HL-60 (cell line): ENCODE data around the gene CHRDL1.

Source experiments
- DNase-seq, 2 experiments: peaks; one replicate each; pipeline ENCODE4 v3.0.0-alpha.2; 2010 to 2020; ENCODE audit warnings: low read depth in 1 of 2, low spot score in 1 of 2
- H3K27ac ChIP-seq: fragments of 250-450 bp; sonication (Bioruptor Pico); replicated peaks from 2 replicates; pipeline ENCODE4 v1.5.1; 2020; ENCODE audit warnings: mild to moderate bottlenecking, moderate library complexity
- H3K27me3 ChIP-seq: fragments of 250-450 bp; sonication (Bioruptor Pico); 2 replicates; pipeline ENCODE4 v1.5.1; 2021; ENCODE audit warnings: mild to moderate bottlenecking, moderate library complexity; ENCODE audit not compliant: insufficient read depth, poor library complexity, severe bottlenecking
- H3K4me3 ChIP-seq: replicated peaks from 2 replicates; pipeline ENCODE4 v1.5.1; 2011; ENCODE audit warnings: mild to moderate bottlenecking, control low read depth, low read length; ENCODE audit not compliant: insufficient read depth
- GABPA ChIP-seq: IDR thresholded peaks from 2 replicates; pipeline ENCODE4 v1.6.1; 2012; ENCODE audit warnings: low read depth
- POLR2AphosphoS5 ChIP-seq: IDR thresholded peaks from 2 replicates; pipeline ENCODE4 v1.6.1; 2012; ENCODE audit warnings: low read depth
- SPI1 ChIP-seq: IDR thresholded peaks from 2 replicates; pipeline ENCODE4 v1.6.1; 2012; ENCODE audit warnings: low read depth, mild to moderate bottlenecking, borderline replicate concordance
- TF ChIP-seq, protein P1 (sequence below): IDR thresholded peaks from 2 replicates; pipeline ENCODE4 v1.6.1; 2012; ENCODE audit warnings: low read depth; ENCODE audit not compliant: insufficient replicate concordance
- TF ChIP-seq, protein P2 (sequence below): IDR thresholded peaks from one replicate; pipeline ENCODE4 v1.5.1; 2011; ENCODE audit warnings: low read length, control low read depth, inconsistent platforms; ENCODE audit not compliant: insufficient read depth

The CHRDL1 gene

DNA sequence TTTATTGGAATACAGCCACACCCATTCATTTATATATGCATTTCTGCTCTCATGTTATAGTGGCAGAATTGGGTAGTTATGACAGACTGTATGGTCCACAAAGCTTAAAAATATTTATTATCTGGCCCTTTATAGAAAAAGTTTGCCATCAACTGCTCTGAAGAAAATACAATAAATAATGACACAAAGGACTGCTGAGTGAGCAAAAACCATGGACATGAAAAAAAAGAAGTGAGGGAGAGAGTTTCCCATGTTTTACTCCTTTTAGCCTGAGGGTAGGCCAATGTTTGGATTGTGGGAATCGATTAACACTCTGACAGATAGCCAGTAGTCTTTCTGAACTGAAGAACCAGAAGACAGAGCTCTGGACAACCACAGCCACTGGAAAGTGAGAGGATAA, 149.2 kb downstream of the CHRDL1 start:
- no peak for DNase-seq
- Histone ChIP-seq H3K27ac (no peak overlapping the region), H3K4me3 (no peak overlapping the region), H3K27me3 (no peaks in the 10 kb centered on the region)
- TF ChIP-seq POLR2AphosphoS5, result no peak
- TF ChIP-seq, protein P1, sequence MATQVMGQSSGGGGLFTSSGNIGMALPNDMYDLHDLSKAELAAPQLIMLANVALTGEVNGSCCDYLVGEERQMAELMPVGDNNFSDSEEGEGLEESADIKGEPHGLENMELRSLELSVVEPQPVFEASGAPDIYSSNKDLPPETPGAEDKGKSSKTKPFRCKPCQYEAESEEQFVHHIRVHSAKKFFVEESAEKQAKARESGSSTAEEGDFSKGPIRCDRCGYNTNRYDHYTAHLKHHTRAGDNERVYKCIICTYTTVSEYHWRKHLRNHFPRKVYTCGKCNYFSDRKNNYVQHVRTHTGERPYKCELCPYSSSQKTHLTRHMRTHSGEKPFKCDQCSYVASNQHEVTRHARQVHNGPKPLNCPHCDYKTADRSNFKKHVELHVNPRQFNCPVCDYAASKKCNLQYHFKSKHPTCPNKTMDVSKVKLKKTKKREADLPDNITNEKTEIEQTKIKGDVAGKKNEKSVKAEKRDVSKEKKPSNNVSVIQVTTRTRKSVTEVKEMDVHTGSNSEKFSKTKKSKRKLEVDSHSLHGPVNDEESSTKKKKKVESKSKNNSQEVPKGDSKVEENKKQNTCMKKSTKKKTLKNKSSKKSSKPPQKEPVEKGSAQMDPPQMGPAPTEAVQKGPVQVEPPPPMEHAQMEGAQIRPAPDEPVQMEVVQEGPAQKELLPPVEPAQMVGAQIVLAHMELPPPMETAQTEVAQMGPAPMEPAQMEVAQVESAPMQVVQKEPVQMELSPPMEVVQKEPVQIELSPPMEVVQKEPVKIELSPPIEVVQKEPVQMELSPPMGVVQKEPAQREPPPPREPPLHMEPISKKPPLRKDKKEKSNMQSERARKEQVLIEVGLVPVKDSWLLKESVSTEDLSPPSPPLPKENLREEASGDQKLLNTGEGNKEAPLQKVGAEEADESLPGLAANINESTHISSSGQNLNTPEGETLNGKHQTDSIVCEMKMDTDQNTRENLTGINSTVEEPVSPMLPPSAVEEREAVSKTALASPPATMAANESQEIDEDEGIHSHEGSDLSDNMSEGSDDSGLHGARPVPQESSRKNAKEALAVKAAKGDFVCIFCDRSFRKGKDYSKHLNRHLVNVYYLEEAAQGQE, result no peak
- TF ChIP-seq, protein P2, sequence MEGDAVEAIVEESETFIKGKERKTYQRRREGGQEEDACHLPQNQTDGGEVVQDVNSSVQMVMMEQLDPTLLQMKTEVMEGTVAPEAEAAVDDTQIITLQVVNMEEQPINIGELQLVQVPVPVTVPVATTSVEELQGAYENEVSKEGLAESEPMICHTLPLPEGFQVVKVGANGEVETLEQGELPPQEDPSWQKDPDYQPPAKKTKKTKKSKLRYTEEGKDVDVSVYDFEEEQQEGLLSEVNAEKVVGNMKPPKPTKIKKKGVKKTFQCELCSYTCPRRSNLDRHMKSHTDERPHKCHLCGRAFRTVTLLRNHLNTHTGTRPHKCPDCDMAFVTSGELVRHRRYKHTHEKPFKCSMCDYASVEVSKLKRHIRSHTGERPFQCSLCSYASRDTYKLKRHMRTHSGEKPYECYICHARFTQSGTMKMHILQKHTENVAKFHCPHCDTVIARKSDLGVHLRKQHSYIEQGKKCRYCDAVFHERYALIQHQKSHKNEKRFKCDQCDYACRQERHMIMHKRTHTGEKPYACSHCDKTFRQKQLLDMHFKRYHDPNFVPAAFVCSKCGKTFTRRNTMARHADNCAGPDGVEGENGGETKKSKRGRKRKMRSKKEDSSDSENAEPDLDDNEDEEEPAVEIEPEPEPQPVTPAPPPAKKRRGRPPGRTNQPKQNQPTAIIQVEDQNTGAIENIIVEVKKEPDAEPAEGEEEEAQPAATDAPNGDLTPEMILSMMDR, result no peak
- TF ChIP-seq GABPA, result no peak
- no peak for TF ChIP-seq SPI1
